Left renal cortex interstitium (tissue), 4 donors: ENCODE data around the gene ARCN1. TPM values are rescaled to one million over a fixed set of nuclear protein-coding genes. Genes with fewer than 3 reads are reported as not detected.
A peak's percentile ranks its signal among the peaks of the same experiment; 100 is the strongest.

Source experiments
- DNase-seq, 4 donors: peaks; one replicate each; pipeline ENCODE4 v3.0.0-alpha.2; 2013; ENCODE audit warnings: low read depth in 4 of 4, low spot score in 2 of 4, missing footprints in 1 of 4
- polyA plus RNA-seq, 4 donors: library from polyadenylated mRNA; unstranded; fragments of 120-200 nt; gene quantifications; one replicate each; pipeline ENCODE4 v1.2.1, GENCODE V29; 2013; ENCODE audit not compliant: insufficient read length in 4 of 4

The ARCN1 gene
- polyA plus RNA-seq = 100 to 1,000 TPM; 154 to 193 (median 169) TPM

- peak; percentile 64 to 66 (median 65) for DNase-seq
These were observed at the start of gene ARCN1 for GRCh38 chr11:118572061-118572980. Gene ARCN1 (plus strand): TSS chr11:118572409. CDS start chr11:118572548, 139 bp downstream.

DNA sequence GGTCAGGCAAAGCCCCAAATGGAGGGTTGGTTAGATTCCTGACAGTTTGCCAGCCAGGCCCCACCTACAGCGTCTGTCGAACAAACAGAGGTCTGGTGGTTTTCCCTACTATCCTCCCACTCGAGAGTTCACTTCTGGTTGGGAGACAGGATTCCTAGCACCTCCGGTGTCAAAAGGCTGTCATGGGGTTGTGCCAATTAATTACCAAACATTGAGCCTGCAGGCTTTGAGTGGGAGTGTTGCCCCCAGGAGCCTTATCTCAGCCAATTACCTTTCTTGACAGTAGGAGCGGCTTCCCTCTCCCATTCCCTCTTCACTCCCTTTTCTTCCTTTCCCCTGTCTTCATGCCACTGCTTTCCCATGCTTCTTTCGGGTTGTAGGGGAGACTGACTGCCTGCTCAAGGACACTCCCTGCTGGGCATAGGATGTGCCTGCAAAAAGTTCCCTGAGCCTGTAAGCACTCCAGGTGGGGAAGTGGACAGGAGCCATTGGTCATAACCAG is 49.6 kb upstream of the ARCN1 start:
- DNase-seq = no peak

- no peak for DNase-seq
These were observed 47.9 kb upstream of the ARCN1 start for GRCh38 chr11:118524356-118524755.

GRCh38 chr11:118524757-118525470 is 47.3 kb upstream of the ARCN1 start:
- no peak for DNase-seq

DNA sequence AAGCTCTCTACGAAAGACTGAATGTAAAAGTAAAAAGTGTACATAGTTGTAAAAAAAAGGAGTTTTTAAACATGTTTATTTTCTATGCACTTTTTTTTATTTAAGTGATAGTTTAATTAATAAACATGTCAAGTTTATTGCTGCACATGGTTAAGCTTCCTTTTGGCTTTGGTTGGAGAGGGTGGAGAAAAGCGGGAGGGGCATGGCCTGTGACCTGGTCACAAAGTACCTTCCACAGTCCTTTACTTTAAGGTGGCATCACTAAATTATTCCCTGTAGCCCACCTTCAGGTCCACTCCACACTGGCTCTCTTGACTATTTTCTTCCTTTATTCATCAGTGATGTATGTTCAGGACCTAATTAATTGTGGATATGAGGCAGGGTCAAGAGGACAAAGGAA is 45.5 kb upstream of the ARCN1 start:
- DNase-seq = no peak

GRCh38 chr11:118527109-118527508 is 45.1 kb upstream of the ARCN1 start, which contains the start of gene TTC36:
Gene TTC36 (plus strand): TSS chr11:118527474. CDS start chr11:118527495, 21 bp downstream.
- DNase-seq = no peak

DNA sequence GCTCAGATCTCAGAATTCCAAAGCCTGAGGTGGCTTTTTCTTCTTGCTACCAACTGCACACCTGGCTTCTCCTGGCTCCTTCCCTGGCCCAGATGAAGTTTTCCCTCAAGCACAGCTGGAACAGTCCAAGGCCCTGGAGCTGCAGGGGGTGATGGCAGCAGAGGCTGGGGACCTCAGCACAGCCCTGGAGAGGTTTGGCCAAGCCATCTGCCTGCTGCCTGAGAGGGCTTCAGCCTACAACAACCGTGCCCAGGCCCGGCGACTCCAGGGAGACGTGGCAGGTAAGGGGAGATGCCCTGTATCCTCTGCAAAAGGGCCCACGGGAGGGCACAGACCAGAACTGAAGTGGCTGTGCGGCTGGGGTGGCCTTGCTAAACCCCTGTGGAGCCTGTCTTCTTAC is 43.7 kb upstream of the ARCN1 start:
- DNase-seq = no peak

- no peak for DNase-seq
These were observed 42.5 kb upstream of the ARCN1 start for GRCh38 chr11:118529584-118530175.

DNA sequence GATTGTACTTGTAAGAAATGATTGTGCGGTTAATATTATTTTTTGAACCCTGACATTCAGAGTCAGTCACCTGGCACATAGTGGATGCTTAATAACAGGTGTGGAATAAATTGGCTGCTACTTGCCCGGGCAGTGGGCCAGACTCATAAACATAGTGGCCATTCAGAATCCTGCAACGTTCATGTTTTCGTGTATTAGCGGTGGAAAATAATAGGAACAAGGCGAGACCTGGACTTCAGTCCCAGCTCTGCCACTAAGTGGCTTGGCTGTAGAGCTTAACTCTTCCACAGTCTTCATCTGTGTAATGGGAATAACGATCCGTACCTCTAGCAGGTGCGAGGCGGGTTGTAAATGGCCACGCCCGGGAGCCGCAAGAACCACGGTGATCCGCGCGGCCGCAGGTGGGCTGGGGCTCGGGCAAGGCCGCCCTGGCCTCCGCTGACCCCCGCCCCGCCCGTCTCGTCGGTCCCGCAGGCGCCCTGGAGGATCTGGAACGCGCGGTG is 42.0 kb upstream of the ARCN1 start:
- no peak for DNase-seq

DNA sequence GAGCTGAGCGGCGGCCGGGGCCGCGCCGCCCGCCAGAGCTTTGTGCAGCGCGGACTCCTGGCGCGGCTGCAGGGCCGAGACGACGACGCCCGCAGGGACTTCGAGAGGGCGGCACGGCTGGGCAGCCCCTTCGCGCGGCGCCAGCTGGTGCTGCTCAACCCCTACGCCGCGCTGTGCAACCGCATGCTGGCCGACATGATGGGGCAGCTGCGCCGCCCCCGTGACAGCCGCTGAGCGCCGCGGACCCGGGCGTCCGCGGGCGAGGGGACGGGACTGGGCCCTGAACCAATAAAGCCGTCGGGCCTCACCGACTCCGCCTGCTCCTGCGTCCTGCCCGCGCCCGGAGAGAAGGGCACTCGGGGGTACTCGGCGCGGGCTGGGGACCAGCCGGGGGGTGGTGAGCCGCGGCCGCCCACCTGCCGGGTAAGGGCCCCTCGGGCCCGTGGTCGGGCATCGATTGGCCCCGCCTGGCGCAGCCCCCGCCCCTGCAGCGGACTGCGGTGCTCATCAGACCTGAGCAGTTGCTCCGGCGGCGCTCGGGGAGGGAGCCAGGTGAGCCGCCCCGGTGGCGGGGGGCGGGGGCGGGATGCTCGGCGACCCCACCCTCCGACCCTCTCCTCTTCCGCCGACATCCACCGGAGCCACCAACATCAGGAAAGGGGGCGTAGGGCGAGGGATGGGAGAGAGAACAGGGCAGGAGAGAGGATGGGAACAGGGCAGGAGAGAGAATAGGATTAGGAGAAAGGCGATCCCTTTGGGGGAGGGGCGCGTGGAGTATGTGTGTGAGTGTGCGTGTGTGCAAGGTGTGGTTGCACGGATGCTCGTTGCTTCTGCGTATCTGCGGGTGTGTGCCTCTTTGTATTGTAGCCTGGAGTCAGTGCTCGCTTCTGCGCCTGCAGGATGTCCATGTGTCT is 41.3 kb upstream of the ARCN1 start, which contains the start of gene TMEM25:
TSS of gene TMEM25 (plus strand) at position 510 of the 914 bp plus-strand sequence. CDS start 610 bp downstream, outside the sequence.
- DNase-seq = peak; percentile 41 to 69 (median 44)

DNA sequence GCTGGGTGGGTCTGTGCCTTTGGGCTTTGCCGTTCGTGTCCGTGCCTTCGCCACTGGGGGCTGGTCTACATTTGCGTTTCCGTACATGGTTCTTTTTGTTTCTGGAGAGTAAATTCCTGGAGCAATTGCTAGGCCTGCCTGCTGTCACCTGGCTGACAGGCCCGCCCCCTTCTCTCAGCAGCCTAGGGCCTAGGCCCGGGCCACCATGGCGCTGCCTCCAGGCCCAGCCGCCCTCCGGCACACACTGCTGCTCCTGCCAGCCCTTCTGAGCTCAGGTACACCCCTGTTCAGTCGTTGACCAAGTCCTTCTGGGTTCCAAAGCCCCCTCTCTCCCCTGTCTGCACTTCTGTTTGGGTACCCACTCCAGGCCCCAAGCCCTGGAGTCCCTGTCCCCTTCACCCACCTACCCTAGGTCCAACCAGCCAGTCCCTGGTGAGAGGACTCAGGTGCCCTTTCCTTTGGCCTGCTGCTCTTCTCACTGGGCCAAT is 40.6 kb upstream of the ARCN1 start:
- no peak for DNase-seq

- DNase-seq = no peak
These were observed 40.1 kb upstream of the ARCN1 start for GRCh38 chr11:118532091-118532490.

- no peak for DNase-seq
These were observed 39.1 kb upstream of the ARCN1 start for GRCh38 chr11:118532852-118533768.

DNA sequence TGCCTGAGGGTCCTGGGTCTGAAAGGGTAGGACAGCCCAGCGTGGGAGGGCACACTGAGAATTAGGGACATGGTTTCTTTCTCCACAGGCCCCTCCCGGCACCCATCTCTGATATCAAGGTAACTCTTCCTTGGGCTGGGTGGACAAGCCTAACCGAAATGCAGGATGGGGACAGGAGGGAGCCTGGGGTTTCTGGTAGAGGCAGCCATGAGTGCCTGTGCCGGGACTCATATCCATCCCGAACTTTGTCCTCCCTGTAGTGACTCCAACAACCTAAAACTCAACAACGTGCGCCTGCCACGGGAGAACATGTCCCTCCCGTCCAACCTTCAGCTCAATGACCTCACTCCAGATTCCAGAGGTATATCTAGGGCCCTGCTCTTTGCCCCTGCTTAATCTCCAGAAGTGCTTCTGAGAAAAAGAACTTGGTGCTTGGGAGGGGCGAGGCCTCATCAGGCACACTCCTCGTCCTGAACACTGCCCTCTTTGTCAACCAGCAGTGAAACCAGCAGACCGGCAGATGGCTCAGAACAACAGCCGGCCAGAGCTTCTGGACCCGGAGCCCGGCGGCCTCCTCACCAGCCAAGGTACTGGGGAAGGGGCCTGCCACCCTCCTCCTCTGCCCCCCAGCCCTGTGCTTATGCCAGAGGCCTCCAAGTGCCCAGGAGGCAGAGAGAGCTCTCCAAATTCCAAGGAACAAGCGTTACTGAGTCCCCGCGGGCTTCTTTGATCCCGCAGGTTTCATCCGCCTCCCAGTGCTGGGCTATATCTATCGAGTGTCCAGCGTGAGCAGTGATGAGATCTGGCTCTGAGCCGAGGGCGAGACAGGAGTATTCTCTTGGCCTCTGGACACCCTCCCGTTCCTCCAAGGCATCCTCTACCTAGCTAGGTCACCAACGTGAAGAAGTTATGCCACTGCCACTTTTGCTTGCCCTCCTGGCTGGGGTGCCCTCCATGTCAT is 38.2 kb upstream of the ARCN1 start:
- no peak for DNase-seq

DNA sequence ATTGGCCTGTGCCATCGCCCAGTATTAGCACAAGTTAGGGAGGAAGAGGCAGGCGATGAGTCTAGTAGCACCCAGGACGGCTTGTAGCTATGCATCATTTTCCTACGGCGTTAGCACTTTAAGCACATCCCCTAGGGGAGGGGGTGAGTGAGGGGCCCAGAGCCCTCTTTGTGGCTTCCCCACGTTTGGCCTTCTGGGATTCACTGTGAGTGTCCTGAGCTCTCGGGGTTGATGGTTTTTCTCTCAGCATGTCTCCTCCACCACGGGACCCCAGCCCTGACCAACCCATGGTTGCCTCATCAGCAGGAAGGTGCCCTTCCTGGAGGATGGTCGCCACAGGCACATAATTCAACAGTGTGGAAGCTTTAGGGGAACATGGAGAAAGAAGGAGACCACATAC is 36.9 kb upstream of the ARCN1 start:
- no peak for DNase-seq

DNA sequence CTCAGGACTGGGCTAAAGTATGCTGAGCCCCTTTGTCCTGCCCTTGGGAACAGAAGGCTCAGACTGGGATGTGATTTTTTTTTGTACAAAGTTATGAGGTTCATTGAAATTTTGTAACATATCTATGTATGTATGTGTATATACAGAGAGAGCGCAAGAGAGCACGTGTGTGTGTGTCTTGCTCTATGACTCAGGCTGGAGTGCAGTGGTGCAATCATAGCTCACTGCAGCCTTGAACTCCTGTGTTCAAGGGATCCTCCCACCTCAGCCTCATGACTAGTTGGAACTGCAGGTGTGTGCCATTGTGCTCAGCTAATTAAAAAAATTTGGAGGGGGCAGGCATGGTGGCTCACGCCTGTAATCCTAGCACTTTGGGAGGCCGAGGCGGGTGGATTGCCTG is 35.5 kb upstream of the ARCN1 start:
- no peak for DNase-seq

DNA sequence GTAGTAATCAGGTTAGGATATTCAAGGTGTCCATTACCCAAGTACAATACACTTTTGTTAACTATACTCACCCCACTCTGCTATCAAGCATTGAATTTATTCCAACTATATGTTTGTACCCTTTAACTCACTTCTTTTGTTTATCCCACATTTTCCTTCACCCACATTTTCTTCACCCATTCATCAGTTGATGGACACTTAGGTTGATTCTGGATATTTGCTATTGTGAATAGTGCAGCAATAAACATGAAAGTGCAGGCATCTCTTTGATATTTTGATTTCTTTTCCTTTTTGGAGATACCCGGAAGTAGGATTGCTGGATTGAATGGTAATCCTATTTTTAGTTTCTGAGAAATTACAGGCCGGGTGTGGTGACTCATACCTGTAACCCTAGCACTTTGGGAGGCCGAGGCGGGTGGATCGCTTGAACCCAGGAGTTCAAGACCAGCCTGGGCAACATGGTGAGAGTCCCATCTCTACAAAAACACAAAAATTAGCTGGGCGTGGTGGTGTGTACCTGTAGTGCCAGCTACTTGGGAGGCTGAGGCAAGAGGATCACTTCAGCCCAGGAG is 34.7 kb upstream of the ARCN1 start:
- DNase-seq = no peak
